Cardiac muscle cell (in vitro differentiated cells and primary cell): ENCODE data around the gene DCTN5. TPM values are rescaled to one million over a fixed set of nuclear protein-coding genes. Genes with fewer than 3 reads are reported as not detected.

Source experiments
- DNase-seq, 2 donors: peaks; one replicate each; pipeline versions ENCODE4 v3.0.0 to v3.0.0-alpha.2; 2010 to 2017; ENCODE audit warnings: low read depth in 1 of 2, low spot score in 1 of 2
- H3K27ac ChIP-seq: fragments of 200-600 bp; sonication (generic); 2 replicates; pipeline ENCODE4 v1.5.1; 2016
- H3K27me3 ChIP-seq: fragments of 200-600 bp; sonication (generic); 2 replicates; pipeline ENCODE4 v1.6.0; 2016; ENCODE audit warnings: control low read depth
- H3K36me3 ChIP-seq: fragments of 200-600 bp; sonication (generic); 2 replicates; pipeline ENCODE4 v1.5.1; 2016; ENCODE audit warnings: control low read depth
- H3K4me1 ChIP-seq: fragments of 200-600 bp; sonication (generic); 2 replicates; pipeline ENCODE4 v1.8.1; 2017; ENCODE audit warnings: low read depth, mild to moderate bottlenecking, mixed run types
- H3K4me3 ChIP-seq: fragments of 200-600 bp; sonication (generic); 2 replicates; pipeline ENCODE4 v1.5.1; 2016; ENCODE audit warnings: mild to moderate bottlenecking
- H3K9me3 ChIP-seq: fragments of 200-600 bp; sonication (generic); 2 replicates; pipeline ENCODE4 v1.5.1; 2017; ENCODE audit warnings: low read depth, mild to moderate bottlenecking, control low read depth
- CTCF ChIP-seq: IDR thresholded peaks from 2 replicates; pipeline ENCODE4 v1.5.1; 2012; ENCODE audit warnings: low read depth, mild to moderate bottlenecking, low read length
- polyA plus RNA-seq: library from polyadenylated mRNA; unstranded; fragments of >200 nt; fragmentation: Nextera tagmentation; extraction: Ambion mirVana; gene quantifications from 2 replicates; pipeline ENCODE4 v1.2.1, GENCODE V29; 2016
- total RNA-seq: library from RNA; depleted of rRNA; stranded (reverse); fragments of >200 nt; gene quantifications from 2 replicates; pipeline ENCODE4 v1.2.3, GENCODE V29; 2016

Gene DCTN5
- total and polyA plus RNA-seq, 2 experiments from 2014 or later = 22.8 to 39.2 TPM

- no peak for TF ChIP-seq CTCF
- H3K9me3 ChIP-seq = no peaks in the 10 kb centered on the region
- no peak for DNase-seq
- H3K4me3 ChIP-seq = no peak overlapping the region
- no peaks in the 10 kb centered on the region for H3K27me3 ChIP-seq
- no peaks in the 10 kb centered on the region for H3K36me3 ChIP-seq
- no peak overlapping the region for H3K27ac ChIP-seq
- no peaks in the 10 kb centered on the region for H3K4me1 ChIP-seq
Observed at GRCh38 chr16:23699100-23699499, 57.8 kb downstream of the DCTN5 start.

GRCh38 chr16:23700093-23700492 lies 58.8 kb downstream of the DCTN5 start:
- DNase-seq = no peak
- no peaks in the 10 kb centered on the region for H3K27me3 ChIP-seq
- no peak overlapping the region for H3K4me3 ChIP-seq
- H3K36me3 ChIP-seq = no peaks in the 10 kb centered on the region
- no peaks in the 10 kb centered on the region for H3K9me3 ChIP-seq
- no peak for TF ChIP-seq CTCF
- no peak overlapping the region for H3K27ac ChIP-seq
- no peaks in the 10 kb centered on the region for H3K4me1 ChIP-seq

- DNase-seq = no peak
- no peak overlapping the region for H3K4me3 ChIP-seq
- no peaks in the 10 kb centered on the region for H3K9me3 ChIP-seq
- TF ChIP-seq CTCF = no peak
- no peak overlapping the region for H3K27ac ChIP-seq
- H3K36me3 ChIP-seq = no peaks in the 10 kb centered on the region
- no peaks in the 10 kb centered on the region for H3K4me1 ChIP-seq
- H3K27me3 ChIP-seq = no peaks in the 10 kb centered on the region
Observed at GRCh38 chr16:23700509-23700908, 59.2 kb downstream of the DCTN5 start.

GRCh38 chr16:23701045-23701444 lies 59.8 kb downstream of the DCTN5 start:
- Histone ChIP-seq H3K4me1 (no peaks in the 10 kb centered on the region), H3K4me3 (no peak overlapping the region), H3K27me3 (no peaks in the 10 kb centered on the region), H3K9me3 (no peaks in the 10 kb centered on the region), H3K36me3 (no peaks in the 10 kb centered on the region), H3K27ac (no peak overlapping the region)
- no peak for TF ChIP-seq CTCF
- DNase-seq = no peak

GRCh38 chr16:23702951-23703350 lies 61.7 kb downstream of the DCTN5 start:
- no peak for TF ChIP-seq CTCF
- H3K9me3 ChIP-seq = no peaks in the 10 kb centered on the region
- H3K36me3 ChIP-seq = no peaks in the 10 kb centered on the region
- H3K4me1 ChIP-seq = no peaks in the 10 kb centered on the region
- DNase-seq = no peak
- H3K27me3 ChIP-seq = no peaks in the 10 kb centered on the region
- no peak overlapping the region for H3K27ac ChIP-seq
- no peak overlapping the region for H3K4me3 ChIP-seq
